Effector memory CD4-positive, alpha-beta T cell (primary cell): Measurements from ENCODE around the gene CAMTA1.

Experiments
- DNase-seq, 3 donors: peaks; one replicate each; pipeline ENCODE4 v3.0.0-alpha.2; 2020
- H3K27ac ChIP-seq: 2 replicates; pipeline ENCODE4 v1.7.0; 2013; ENCODE audit warnings: mild to moderate bottlenecking, low read length, moderate library complexity; ENCODE audit not compliant: insufficient read depth, poor library complexity, severe bottlenecking
- H3K27me3 ChIP-seq: replicated peaks from 2 replicates; pipeline ENCODE4 v1.7.0; 2013; ENCODE audit warnings: mild to moderate bottlenecking, low read length; ENCODE audit not compliant: insufficient read depth, control insufficient read depth, poor library complexity, severe bottlenecking
- H3K36me3 ChIP-seq: 2 replicates; pipeline ENCODE4 v1.7.0; 2013; ENCODE audit warnings: mild to moderate bottlenecking, low read length, moderate library complexity; ENCODE audit not compliant: control insufficient read depth, insufficient read depth
- H3K4me1 ChIP-seq: 2 replicates; pipeline ENCODE4 v1.7.0; 2013; ENCODE audit warnings: low read length, mild to moderate bottlenecking; ENCODE audit not compliant: control insufficient read depth, insufficient read depth, poor library complexity, severe bottlenecking
- H3K4me3 ChIP-seq: 2 replicates; pipeline ENCODE4 v1.7.0; 2013; ENCODE audit warnings: low read length, low read depth, mild to moderate bottlenecking; ENCODE audit not compliant: insufficient read depth, poor library complexity, severe bottlenecking
- H3K9me3 ChIP-seq: 2 replicates; pipeline ENCODE4 v1.7.0; 2013; ENCODE audit warnings: mild to moderate bottlenecking, low read length, moderate library complexity; ENCODE audit not compliant: control insufficient read depth

Gene CAMTA1

DNA sequence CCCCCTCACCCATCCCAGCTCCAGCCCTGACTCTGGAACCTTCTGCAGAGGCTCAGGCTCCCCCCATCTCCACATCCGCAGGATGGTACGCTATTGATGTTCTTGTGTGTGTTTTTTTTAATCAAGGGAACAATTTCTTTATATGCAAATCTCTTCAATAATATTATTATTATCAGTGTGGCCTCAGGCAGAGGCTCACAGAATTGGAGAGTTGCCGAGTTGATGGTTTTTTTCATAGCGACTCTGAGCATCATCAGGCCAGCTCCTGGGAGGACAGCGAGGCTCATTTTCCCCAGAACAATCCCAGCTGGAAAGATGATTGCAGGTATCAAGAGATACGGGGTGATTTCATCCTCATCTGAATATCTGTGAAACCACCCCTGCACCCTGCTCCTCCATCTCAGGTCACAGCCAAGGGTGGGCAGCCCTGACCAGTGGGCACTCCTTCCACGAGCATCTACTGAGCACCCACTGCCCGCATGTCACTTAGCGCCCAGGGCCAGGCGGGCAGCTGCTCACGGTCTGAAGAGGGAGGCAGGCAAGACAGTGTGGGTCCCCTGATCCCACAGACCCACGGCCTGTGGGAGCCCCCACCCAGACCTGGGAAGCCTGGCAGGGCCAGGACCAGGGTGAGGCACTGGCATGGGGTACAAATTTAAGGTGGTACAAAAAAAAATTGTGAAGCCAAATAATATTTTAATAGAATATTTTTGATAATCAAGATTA, 740.2 kb downstream of the CAMTA1 start:
- H3K27me3 ChIP-seq, result no peaks in the 10 kb centered on the region

DNA sequence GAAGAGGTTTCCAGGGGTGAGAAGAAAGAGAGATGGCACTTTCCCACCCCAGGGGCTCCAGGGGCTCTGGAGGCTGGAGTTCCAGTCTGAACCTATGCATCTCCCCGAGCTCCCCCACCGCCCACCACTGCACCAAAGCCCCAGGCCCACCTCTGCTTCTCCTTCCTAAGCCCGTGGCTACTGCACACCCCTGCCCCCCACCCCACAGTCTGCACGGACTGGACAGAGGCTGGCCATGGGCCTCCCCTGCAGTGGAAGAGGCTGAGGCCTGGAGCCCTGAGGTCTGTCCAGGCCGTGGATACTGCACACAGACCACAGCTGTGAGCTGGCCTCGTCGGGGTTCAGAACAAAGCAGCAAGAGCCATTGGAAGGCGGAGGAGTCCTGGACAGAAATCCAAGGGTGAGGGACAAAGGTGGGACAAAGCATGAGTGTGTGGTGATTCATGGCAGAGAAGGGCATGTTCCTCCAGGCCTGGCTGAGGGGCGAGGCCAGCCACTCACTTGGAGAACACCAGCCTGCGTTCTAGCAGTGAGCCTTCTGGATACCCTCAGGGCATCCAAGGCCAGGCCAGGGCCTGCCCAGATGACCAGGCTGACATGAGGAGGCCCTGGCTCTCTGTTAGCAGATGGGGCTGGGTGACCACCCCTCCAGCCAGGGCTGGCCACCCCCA, 741.1 kb downstream of the CAMTA1 start:
- Histone ChIP-seq H3K4me1 (no peaks in the 10 kb centered on the region), H3K4me3 (no peak overlapping the region), H3K9me3 (no peaks in the 10 kb centered on the region), H3K36me3 (no peaks in the 10 kb centered on the region), H3K27me3 (no peaks in the 10 kb centered on the region), H3K27ac (no peak overlapping the region)
- no peak for DNase-seq

More for the DNA sequence above, 740.2 kb downstream of the CAMTA1 start:
- no peaks in the 10 kb centered on the region for H3K36me3 ChIP-seq
- no peaks in the 10 kb centered on the region for H3K9me3 ChIP-seq
- DNase-seq, result no peak
- no peak overlapping the region for H3K27ac ChIP-seq
- H3K4me3 ChIP-seq, result no peak overlapping the region
- no peaks in the 10 kb centered on the region for H3K4me1 ChIP-seq

DNA sequence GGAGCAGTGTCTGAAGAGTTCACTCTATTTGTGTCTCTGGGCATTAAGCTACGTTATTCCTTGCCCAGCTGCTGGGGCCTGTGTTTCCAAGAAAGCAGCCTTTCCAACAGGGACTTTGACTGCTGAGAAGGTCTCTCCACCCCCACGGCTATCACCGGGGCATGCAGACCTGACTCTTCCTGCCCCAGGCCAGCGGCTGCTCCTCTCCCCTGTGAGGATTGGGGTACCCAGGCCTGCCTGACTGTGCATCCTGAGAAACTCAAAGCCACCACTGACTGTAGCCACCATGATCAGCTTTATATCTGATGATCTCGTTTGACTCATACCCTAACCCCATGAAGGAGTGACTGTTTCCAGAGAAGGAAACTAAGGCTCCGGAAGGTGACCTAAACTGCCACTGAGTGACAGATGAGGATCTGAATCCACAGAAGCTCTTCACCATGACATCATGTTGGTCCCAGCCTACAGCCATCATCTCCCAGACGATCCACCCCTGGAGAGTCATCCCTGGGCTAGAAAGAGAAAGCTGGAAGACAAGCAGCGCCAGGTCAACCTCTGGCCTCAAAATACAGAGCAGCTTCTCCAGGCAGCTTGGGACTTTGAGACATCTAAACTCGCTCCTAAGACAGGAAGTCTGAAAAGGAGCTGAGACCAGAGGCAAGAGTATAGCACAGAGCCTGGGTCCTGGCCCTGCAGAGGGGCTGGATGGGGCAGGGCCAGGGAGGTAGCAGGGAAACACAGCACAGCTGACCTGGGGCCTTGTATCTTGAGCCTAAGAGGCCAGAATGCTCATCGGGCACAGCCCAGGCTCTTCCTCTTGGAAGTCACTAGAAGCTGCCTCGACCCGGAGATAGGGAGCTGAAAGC, 741.8 kb downstream of the CAMTA1 start:
- Histone ChIP-seq H3K9me3 (no peaks in the 10 kb centered on the region), H3K27me3 (no peaks in the 10 kb centered on the region), H3K36me3 (no peaks in the 10 kb centered on the region), H3K4me1 (no peaks in the 10 kb centered on the region), H3K4me3 (no peak overlapping the region), H3K27ac (no peak overlapping the region)
- no peak for DNase-seq

DNA sequence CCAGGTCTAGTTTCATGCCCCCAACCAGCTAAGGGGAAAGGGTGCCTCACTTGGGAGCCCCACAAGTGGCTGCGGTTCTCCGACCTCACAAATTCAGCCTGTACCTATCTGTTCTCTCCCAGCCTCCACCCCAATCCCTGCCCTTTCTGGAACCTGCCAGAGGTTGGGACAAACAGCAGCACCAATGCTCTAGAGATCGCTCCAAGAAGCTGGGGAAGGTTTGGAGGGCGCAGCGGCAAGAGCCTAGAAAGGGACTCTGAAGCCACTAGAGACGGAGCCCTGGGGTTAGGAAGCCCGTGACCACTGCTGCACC, 742.4 kb downstream of the CAMTA1 start:
- Histone ChIP-seq H3K4me3 (no peak overlapping the region), H3K36me3 (no peaks in the 10 kb centered on the region), H3K27me3 (no peaks in the 10 kb centered on the region), H3K9me3 (no peaks in the 10 kb centered on the region), H3K27ac (no peak overlapping the region), H3K4me1 (no peaks in the 10 kb centered on the region)
- no peak for DNase-seq

DNA sequence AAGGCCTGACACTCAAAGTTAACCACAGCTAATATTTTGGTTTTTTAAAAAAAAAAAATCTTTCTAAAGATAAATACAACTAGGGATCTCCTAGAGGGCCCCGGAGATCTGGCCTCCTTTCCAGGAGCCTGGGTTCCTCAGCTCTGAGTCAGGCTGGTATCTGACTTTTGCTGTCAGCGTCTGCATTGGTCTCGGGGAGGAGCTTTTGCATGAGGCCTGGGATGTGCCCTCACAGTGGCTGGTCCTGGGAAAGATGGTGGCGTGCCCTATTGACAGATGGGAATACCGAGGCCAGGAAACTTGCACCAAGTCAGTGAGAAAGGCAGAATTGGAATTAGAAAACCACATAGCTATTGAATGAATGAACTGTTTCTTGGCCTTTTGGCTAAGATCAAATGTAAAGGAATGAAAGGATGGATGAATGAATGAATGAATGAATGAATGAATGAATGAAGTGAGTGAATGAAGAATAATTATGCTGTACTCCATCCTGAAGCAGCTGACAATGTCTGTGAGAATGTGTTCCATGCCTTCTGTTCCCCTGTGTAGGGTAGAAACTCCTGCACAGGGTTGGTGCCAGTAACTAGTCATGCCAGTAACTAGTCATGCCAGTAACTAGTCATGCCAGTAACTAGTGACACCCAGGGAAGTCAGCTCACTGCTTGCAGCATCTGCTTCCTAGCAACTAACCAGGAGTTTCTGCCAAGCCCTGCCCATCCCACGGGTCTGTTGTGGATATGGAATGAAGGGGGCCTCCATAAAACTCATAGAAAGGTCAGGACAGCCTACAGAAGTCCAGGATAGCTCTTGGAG, 743.3 kb downstream of the CAMTA1 start:
- Histone ChIP-seq H3K27me3 (no peaks in the 10 kb centered on the region), H3K4me1 (no peaks in the 10 kb centered on the region), H3K9me3 (no peaks in the 10 kb centered on the region), H3K4me3 (no peak overlapping the region), H3K36me3 (no peaks in the 10 kb centered on the region), H3K27ac (no peak overlapping the region)
- DNase-seq, result no peak

DNA sequence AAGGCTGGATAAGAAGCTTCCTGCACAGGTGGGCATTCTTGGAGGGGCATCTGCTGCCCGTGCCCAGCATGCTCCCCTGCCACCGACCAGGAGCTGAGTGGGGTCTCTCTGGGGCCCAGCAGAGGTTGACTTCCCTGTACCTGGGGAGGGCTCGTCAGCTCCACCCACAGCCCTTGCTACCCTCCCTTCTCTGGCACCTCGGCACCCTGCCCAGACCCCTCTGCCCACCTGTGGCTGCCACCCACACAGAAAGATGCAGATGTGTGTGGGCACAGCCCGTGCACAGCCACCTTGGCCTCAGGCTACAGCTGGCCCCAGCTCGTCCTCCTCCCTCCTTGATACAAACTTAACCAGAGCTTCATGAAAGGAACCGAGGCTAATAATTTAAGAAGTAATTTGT, 744.7 kb downstream of the CAMTA1 start:
- Histone ChIP-seq H3K9me3 (no peaks in the 10 kb centered on the region), H3K4me1 (no peaks in the 10 kb centered on the region), H3K36me3 (no peaks in the 10 kb centered on the region), H3K27ac (no peak overlapping the region), H3K27me3 (no peaks in the 10 kb centered on the region), H3K4me3 (no peak overlapping the region)
- DNase-seq, result no peak

DNA sequence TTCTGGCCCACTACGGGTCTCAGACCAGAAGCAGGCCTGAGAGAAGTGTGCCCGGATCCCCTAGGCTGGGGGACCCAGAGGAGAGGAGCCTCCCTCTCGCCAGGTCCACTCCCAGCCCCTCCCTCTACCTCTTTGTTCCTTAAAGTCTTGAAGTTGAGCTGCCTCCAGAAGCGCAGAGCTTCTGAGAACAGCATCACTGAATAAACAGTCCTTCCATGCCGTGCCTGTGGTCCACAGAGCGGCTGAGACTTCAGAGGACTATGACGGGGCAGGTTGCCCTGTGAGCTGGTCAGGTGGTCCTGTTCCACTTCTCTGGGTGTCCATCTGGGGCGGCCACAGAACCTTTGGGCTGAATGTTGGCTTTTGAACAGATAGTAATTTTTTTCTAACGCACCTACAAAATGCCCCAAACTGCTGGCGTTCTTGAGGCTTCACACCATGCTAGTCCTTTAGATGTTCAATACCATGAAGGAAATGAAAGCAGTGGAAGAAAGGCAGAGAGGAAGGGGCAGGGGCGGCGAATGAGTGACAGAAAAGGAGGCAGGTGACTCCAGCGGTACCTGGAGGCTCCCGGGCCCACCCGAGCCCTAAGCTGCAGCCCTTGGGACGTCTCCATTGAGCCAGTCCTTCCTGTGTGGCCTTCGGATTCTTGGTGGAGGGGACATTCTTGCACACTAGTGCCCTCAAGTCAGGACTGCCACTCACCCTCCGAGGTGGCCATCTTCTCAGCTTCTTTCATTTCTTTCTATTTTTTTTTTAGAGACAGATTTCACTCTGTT, 746.5 kb downstream of the CAMTA1 start:
- Histone ChIP-seq H3K27me3 (no peaks in the 10 kb centered on the region), H3K27ac (no peak overlapping the region), H3K9me3 (no peaks in the 10 kb centered on the region), H3K4me1 (no peaks in the 10 kb centered on the region), H3K4me3 (no peak overlapping the region), H3K36me3 (no peaks in the 10 kb centered on the region)
- DNase-seq, result no peak

DNA sequence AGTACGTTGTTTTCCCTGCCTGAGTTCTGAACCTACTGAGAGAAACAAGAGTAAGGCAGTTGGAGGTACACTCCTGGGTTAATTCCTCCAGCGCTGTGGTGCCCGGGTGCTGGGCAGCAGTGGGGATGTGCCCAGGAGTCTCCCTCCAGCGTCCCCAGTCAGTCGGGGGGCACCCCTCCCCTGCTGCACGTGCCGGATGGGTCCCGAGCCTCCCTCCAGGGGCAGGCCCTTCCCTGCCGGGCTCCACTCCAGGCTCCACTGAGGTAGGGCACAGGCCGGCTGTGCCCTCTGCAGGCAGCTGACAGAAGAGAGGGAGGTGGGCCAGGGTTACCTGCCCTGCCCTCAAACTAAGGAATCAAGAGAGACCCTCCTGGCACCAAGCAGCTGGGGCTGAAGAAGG, 747.8 kb downstream of the CAMTA1 start:
- Histone ChIP-seq H3K27ac (no peak overlapping the region), H3K36me3 (no peaks in the 10 kb centered on the region), H3K4me3 (no peak overlapping the region), H3K4me1 (no peaks in the 10 kb centered on the region), H3K27me3 (no peaks in the 10 kb centered on the region), H3K9me3 (no peaks in the 10 kb centered on the region)
- DNase-seq, result no peak

DNA sequence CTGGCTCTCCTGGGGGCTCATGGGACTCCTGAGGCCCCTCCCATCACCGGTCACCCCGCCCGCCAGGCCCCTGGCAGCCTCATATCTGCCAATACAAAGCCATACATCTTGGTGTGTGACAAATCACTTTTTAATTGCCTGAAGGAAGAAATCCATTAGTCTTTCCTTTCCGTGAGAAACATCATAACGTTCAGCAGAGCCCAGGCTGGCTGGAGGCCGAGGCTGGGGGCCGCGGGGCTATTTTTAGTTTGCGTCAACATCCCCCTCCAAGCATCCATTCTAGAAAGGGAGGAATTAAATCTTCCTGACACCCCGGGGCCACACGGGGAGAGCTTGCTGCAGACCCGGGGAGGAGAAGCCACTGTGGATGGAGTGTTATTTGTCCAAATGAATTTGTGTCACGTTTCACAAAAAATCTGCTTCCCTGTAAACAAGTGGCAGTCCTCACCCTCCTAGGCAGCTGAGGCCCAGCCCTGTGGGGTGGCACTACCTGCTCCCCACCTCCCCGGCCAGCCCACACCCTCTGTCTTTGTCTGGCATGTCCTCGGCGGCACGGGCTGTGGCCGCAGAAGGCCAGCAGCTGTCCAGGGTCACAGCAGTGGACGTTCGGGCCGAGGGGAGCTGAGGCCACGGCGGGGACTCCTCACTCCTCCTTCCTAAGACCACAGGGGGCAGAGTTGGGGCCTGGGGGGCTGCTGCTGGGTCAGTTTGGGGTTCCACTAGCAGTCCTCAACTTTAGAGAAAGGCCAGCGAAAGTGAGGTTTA, 749.0 kb downstream of the CAMTA1 start:
- no peaks in the 10 kb centered on the region for H3K36me3 ChIP-seq
- H3K4me3 ChIP-seq, result no peak overlapping the region
- H3K27me3 ChIP-seq, result no peaks in the 10 kb centered on the region
- H3K27ac ChIP-seq, result no peak overlapping the region
- H3K4me1 ChIP-seq, result no peaks in the 10 kb centered on the region
- H3K9me3 ChIP-seq, result no peaks in the 10 kb centered on the region
- no peak for DNase-seq
